ENCODE measurements around the gene ARL5C. TPM values are rescaled to one million over a fixed set of nuclear protein-coding genes. Genes with fewer than 3 reads are reported as not detected.

ARL5C gene
- total and polyA plus RNA-seq, 2 donors (not counting 1 experiment from before 2014, with no cell fraction given), result not detected

GRCh38 chr17:39132192-39132610 lies 33.8 kb downstream of the ARL5C start:
- Histone ChIP-seq H3K4me2 (replicated peaks; ENCODE audit: low read depth, low read length, poor library complexity, severe bottlenecking) (no peak overlapping the region), H3K27me3 (replicated peaks in 1 of 4; ENCODE audit: control extremely low read depth in 1 of 4, control insufficient read depth in 3 of 4, insufficient read depth in 4 of 4, low read length in 3 of 4) (no peaks in the 10 kb centered on the region), H2AFZ (ENCODE audit: insufficient read depth, low read depth, low read length, poor library complexity, severe bottlenecking) (no peak overlapping the region), H3K4me1 (ENCODE audit: control insufficient read depth in 2 of 2, insufficient read depth in 2 of 2, low read length in 2 of 2) (no peaks in the 10 kb centered on the region), H3K9me3 (ENCODE audit: control extremely low read depth in 1 of 3, control insufficient read depth in 2 of 3, insufficient read depth in 1 of 3, low read length in 2 of 3) (no peaks in the 10 kb centered on the region), H3K79me2 (ENCODE audit: control insufficient read depth, insufficient read depth, low read length) (no peaks in the 10 kb centered on the region), H3K4me3 (ENCODE audit: control extremely low read depth in 1 of 5, extremely low read depth in 1 of 5, insufficient read depth in 1 of 5, low read depth in 2 of 5, low read length in 4 of 5) (no peak overlapping the region), H3K9ac (ENCODE audit: low read length) (no peak overlapping the region), H4K20me1 (ENCODE audit: control insufficient read depth, insufficient read depth, low read length, poor library complexity, severe bottlenecking) (no peaks in the 10 kb centered on the region), H3K27ac (ENCODE audit: low read length in 2 of 2) (no peak overlapping the region), H3K36me3 (replicated peaks in 1 of 2; ENCODE audit: control extremely low read depth in 1 of 2, control insufficient read depth in 1 of 2, extremely low read depth in 1 of 2, insufficient read depth in 2 of 2, low read length in 1 of 2) (no peaks in the 10 kb centered on the region)
- TF ChIP-seq EZH2 (IDR thresholded peaks at IDR 0.05; ENCODE audit: borderline replicate concordance, insufficient read depth, low read depth, low read length, poor library complexity, severe bottlenecking) (no peak), CTCF (IDR thresholded peaks at IDR 0.05) (no peak)
- H3K4me3 Mint-ChIP-seq, result no peak overlapping the region
- DNase-seq, result no peak
- no peaks in the 10 kb centered on the region for H3K9me3 Mint-ChIP-seq (ENCODE audit: insufficient read depth)
- 90% methylated on average over 6 of the region's 7 CpGs for WGBS (ENCODE audit: insufficient coverage)
- ChIA-PET POLR2A (interaction anchor here (0.5 kb wide), 1 partner anchor 1206 kb away, joined by 5 read pairs; no protein-coding TSS in a partner anchor), CTCF (no interaction called here)
- no peaks in the 10 kb centered on the region for H3K4me1 Mint-ChIP-seq
- intact Hi-C loops (cut with micrococcal nuclease), result no loop called here
- H3K27ac Mint-ChIP-seq, result no peak overlapping the region
- H3K27me3 Mint-ChIP-seq, result no peaks in the 10 kb centered on the region
- no peak for ATAC-seq (ENCODE audit: low read depth)

- Histone ChIP-seq H3K4me2 (replicated peaks; ENCODE audit: low read depth, low read length, poor library complexity, severe bottlenecking) (no peak overlapping the region), H2AFZ (ENCODE audit: insufficient read depth, low read depth, low read length, poor library complexity, severe bottlenecking) (no peak overlapping the region), H3K27me3 (replicated peaks in 1 of 4; ENCODE audit: control extremely low read depth in 1 of 4, control insufficient read depth in 3 of 4, insufficient read depth in 4 of 4, low read length in 3 of 4) (no peaks in the 10 kb centered on the region), H3K27ac (ENCODE audit: low read length in 2 of 2) (no peak overlapping the region), H3K4me1 (ENCODE audit: control insufficient read depth in 2 of 2, insufficient read depth in 2 of 2, low read length in 2 of 2) (no peaks in the 10 kb centered on the region), H3K79me2 (ENCODE audit: control insufficient read depth, insufficient read depth, low read length) (no peaks in the 10 kb centered on the region), H3K36me3 (replicated peaks in 1 of 2; ENCODE audit: control extremely low read depth in 1 of 2, control insufficient read depth in 1 of 2, extremely low read depth in 1 of 2, insufficient read depth in 2 of 2, low read length in 1 of 2) (no peaks in the 10 kb centered on the region), H3K4me3 (ENCODE audit: control extremely low read depth in 1 of 5, extremely low read depth in 1 of 5, insufficient read depth in 1 of 5, low read depth in 2 of 5, low read length in 4 of 5) (no peak overlapping the region), H3K9ac (ENCODE audit: low read length) (no peak overlapping the region), H4K20me1 (ENCODE audit: control insufficient read depth, insufficient read depth, low read length, poor library complexity, severe bottlenecking) (no peaks in the 10 kb centered on the region), H3K9me3 (ENCODE audit: control extremely low read depth in 1 of 3, control insufficient read depth in 2 of 3, insufficient read depth in 1 of 3, low read length in 2 of 3) (no peaks in the 10 kb centered on the region)
- no peaks in the 10 kb centered on the region for H3K9me3 Mint-ChIP-seq (ENCODE audit: insufficient read depth)
- CTCF ChIA-PET, result no interaction called here
- TF ChIP-seq EZH2 (IDR thresholded peaks at IDR 0.05; ENCODE audit: borderline replicate concordance, insufficient read depth, low read depth, low read length, poor library complexity, severe bottlenecking), result no peak
- no peak for TF ChIP-seq CTCF (IDR thresholded peaks at IDR 0.05)
- intact Hi-C loops (cut with micrococcal nuclease), result no loop called here
- H3K4me3 Mint-ChIP-seq, result no peak overlapping the region
- WGBS (ENCODE audit: insufficient coverage), result 92% methylated on average over 6 of the region's 6 CpGs
- POLR2A ChIA-PET, result no interaction called here
- no peaks in the 10 kb centered on the region for H3K4me1 Mint-ChIP-seq
- no peaks in the 10 kb centered on the region for H3K27me3 Mint-ChIP-seq
- no peak overlapping the region for H3K27ac Mint-ChIP-seq
- no peak for ATAC-seq (ENCODE audit: low read depth)
- DNase-seq, result no peak
Observed at GRCh38 chr17:39131616-39132015, 34.3 kb downstream of the ARL5C start.

All from B cell (primary cell).